ENCODE results near the gene LCA5L.
A peak's percentile ranks its signal among the peaks of the same experiment; 100 is the strongest.

The LCA5L gene

DNA sequence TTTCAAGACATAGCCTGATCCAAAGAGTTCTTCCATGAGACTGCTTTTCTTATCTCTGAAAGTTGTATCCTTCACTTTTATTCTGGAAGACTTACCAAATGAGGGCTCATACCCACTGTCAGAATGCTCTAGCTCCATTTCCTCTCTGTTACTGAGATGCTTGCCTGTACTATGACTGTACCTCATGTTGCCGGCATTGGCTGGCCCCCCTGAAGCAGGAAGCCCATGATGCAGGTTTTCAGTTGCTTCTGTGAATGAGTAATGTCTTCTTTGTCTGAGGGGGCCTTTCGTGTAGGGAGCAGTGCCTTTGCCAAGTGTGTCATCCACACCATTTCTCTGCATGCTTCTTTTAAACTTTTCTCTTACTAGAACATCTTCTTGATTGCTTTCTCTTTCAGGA is 39.5 kb downstream of the LCA5L start:
- Histone ChIP-seq H3K9me3 (ENCODE audit: insufficient read depth, low read depth, low read length) (peaks cover 4% of the 10 kb centered on the region; the same call in 1 of the 2 replicates), H3K4me3 (ENCODE audit: low read length) (no peak overlapping the region), H3K27me3 (ENCODE audit: insufficient read depth, low read length) (no peaks in the 10 kb centered on the region), H3K36me3 (ENCODE audit: insufficient read depth, low read depth, low read length) (peaks cover 15% of the 10 kb centered on the region), H3K27ac (ENCODE audit: low read length) (no peak overlapping the region), H3K9ac (ENCODE audit: low read depth, low read length) (no peak overlapping the region), H3K4me1 (ENCODE audit: insufficient read depth, low read length) (no peaks in the 10 kb centered on the region)

DNA sequence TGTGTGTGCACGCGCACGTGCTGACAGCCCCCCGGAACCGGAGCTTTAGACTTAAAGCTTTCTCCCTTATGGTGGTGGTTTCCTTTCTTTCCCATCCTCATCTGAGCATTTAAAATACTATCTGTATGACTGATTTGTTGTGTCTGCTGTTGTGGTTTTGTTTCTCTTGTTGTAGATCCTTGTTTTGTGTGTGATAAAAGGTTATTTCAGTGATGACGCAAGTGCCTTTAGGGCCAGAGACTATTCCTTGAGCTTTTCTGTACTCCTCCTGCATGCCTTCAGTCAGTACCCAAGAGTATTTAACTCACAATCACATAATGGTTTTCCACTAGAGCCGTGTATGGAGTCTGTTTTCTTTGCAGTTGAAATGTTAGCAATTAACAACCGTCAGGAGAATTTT is 45.4 kb downstream of the LCA5L start:
- no peaks in the 10 kb centered on the region for H3K4me1 ChIP-seq (ENCODE audit: insufficient read depth, low read length)
- H3K27ac ChIP-seq (ENCODE audit: low read length) = no peak overlapping the region
- H3K9ac ChIP-seq (ENCODE audit: low read depth, low read length) = no peak overlapping the region
- H3K4me3 ChIP-seq (ENCODE audit: low read length) = no peak overlapping the region
- peaks cover 15% of the 10 kb centered on the region; the same call in 1 of the 2 replicates for H3K36me3 ChIP-seq (ENCODE audit: insufficient read depth, low read depth, low read length)
- no peaks in the 10 kb centered on the region for H3K9me3 ChIP-seq (ENCODE audit: insufficient read depth, low read depth, low read length)
- no peaks in the 10 kb centered on the region for H3K27me3 ChIP-seq (ENCODE audit: insufficient read depth, low read length)

DNA sequence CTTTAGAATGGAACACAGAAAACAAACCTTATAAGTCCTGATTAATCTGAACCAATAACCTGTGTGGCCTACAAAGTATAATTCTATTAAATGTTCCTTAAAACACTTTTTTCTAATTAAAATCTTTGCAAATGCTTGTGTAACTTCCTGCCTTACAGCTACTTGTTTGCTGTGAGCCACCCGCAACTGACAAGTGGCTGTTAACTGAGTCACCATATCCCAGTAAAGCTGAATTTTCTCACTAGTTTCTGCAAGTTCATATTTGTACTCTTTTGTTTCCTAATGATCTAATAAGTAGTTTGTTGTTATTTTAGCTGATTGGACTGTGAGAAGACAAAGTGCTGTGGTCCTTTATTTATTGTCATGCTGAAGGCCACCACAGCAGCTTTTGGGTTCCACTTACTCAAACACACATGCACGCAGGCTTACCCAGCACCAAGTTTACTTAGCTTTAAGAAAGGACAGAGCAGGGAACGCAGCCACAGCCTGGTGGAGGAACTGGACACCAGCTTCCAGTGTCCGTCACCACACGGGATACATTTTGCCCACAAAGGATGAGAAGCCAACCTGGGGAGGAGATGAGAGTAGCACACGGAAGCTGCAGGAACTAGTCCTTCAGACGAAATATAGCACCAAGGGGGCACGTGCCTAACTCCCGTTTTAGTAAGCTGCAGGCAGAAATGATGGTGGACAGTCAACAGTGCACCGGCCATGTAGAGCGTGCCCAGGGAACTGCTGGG is 47.8 kb downstream of the LCA5L start:
- Histone ChIP-seq H3K9ac (ENCODE audit: low read depth, low read length) (no peak overlapping the region), H3K27me3 (ENCODE audit: insufficient read depth, low read length) (no peaks in the 10 kb centered on the region), H3K27ac (ENCODE audit: low read length) (no peak overlapping the region), H3K36me3 (ENCODE audit: insufficient read depth, low read depth, low read length) (peaks cover 31% of the 10 kb centered on the region), H3K4me3 (ENCODE audit: low read length) (no peak overlapping the region), H3K4me1 (ENCODE audit: insufficient read depth, low read length) (no peaks in the 10 kb centered on the region), H3K9me3 (ENCODE audit: insufficient read depth, low read depth, low read length) (no peaks in the 10 kb centered on the region)

DNA sequence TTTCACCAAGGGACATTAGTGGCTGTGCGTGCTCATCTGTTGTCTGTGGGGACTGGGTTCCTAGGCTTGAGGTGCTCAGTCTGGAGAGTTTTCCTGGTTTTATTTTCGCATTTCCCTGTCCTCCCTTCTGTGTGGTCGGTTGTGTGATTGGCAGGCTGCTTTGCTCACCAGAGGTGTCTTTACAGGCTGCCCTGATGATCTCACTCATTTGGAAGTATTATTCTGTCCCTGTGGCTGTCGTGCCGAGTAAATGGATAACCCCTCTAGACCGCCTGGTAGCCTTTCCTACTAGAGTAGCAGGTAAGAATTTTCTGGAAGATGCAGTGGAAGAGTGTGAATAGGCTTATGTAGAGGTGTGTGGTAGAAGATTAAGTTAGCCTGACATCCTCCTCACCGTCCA is 52.6 kb downstream of the LCA5L start:
- no peaks in the 10 kb centered on the region for H3K27me3 ChIP-seq (ENCODE audit: insufficient read depth, low read length)
- H3K36me3 ChIP-seq (ENCODE audit: insufficient read depth, low read depth, low read length) = peaks cover 46% of the 10 kb centered on the region
- no peak overlapping the region for H3K9ac ChIP-seq (ENCODE audit: low read depth, low read length)
- H3K4me3 ChIP-seq (ENCODE audit: low read length) = no peak overlapping the region
- no peaks in the 10 kb centered on the region for H3K9me3 ChIP-seq (ENCODE audit: insufficient read depth, low read depth, low read length)
- no peak overlapping the region for H3K27ac ChIP-seq (ENCODE audit: low read length)
- peaks cover 3% of the 10 kb centered on the region; the same call in 1 of the 2 replicates for H3K4me1 ChIP-seq (ENCODE audit: insufficient read depth, low read length)

DNA sequence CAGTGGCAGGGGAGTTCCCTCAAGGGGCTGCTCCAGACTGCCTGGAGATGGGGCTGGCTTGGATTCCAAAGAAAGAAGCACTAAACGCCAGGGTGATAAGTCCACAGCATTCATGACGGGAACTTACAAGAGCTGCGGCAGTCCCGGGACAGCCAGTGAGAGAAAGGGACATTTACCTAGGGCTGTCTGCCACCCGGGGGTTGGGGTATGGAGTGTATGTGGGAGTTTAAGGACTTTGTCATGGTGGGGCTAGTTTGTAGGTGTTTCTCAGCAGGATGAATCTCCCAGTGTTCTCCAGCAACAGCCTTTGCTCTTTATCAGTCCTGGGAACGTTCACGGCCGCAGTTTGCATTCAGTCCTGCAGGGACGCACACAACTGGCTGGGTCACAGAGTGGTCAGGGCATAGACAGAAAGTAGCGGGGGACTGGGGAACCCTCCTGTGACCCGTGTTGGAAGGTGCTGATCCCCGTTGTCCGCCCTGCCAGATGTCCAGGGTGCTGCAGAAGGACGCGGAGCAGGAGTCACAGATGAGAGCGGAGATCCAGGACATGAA is 55.3 kb downstream of the LCA5L start:
- no peaks in the 10 kb centered on the region for H3K27me3 ChIP-seq (ENCODE audit: insufficient read depth, low read length)
- no peaks in the 10 kb centered on the region for H3K9me3 ChIP-seq (ENCODE audit: insufficient read depth, low read depth, low read length)
- no peak overlapping the region for H3K4me3 ChIP-seq (ENCODE audit: low read length)
- H3K9ac ChIP-seq (ENCODE audit: low read depth, low read length) = no peak overlapping the region
- peaks cover 35% of the 10 kb centered on the region for H3K36me3 ChIP-seq (ENCODE audit: insufficient read depth, low read depth, low read length)
- peaks cover 3% of the 10 kb centered on the region; the same call in 1 of the 2 replicates for H3K4me1 ChIP-seq (ENCODE audit: insufficient read depth, low read length)
- H3K27ac ChIP-seq (ENCODE audit: low read length) = no peak overlapping the region

DNA sequence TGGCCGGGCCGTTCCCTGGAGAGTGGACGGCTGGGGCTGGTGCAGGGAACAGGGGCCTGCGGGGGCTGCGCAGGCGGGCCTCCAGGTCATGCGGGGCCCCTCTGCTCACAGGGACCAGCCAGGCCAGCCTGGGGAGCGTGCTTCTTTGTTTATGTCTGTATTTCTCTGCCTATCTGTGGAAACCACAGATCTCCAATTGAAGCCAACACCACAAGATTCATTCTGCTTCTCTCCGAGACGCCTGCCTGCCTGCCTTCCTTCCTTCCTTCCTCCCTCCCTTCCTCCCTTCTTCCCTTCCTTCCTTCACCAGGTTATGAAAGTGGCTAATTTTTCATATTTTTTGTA is 56.8 kb downstream of the LCA5L start:
- H3K27me3 ChIP-seq (ENCODE audit: insufficient read depth, low read length) = no peaks in the 10 kb centered on the region
- H3K9me3 ChIP-seq (ENCODE audit: insufficient read depth, low read depth, low read length) = no peaks in the 10 kb centered on the region
- peaks cover 24% of the 10 kb centered on the region for H3K36me3 ChIP-seq (ENCODE audit: insufficient read depth, low read depth, low read length)
- no peak overlapping the region for H3K4me3 ChIP-seq (ENCODE audit: low read length)
- peaks cover 3% of the 10 kb centered on the region; the same call in 1 of the 2 replicates for H3K4me1 ChIP-seq (ENCODE audit: insufficient read depth, low read length)
- no peak overlapping the region for H3K27ac ChIP-seq (ENCODE audit: low read length)
- H3K9ac ChIP-seq (ENCODE audit: low read depth, low read length) = no peak overlapping the region

DNA sequence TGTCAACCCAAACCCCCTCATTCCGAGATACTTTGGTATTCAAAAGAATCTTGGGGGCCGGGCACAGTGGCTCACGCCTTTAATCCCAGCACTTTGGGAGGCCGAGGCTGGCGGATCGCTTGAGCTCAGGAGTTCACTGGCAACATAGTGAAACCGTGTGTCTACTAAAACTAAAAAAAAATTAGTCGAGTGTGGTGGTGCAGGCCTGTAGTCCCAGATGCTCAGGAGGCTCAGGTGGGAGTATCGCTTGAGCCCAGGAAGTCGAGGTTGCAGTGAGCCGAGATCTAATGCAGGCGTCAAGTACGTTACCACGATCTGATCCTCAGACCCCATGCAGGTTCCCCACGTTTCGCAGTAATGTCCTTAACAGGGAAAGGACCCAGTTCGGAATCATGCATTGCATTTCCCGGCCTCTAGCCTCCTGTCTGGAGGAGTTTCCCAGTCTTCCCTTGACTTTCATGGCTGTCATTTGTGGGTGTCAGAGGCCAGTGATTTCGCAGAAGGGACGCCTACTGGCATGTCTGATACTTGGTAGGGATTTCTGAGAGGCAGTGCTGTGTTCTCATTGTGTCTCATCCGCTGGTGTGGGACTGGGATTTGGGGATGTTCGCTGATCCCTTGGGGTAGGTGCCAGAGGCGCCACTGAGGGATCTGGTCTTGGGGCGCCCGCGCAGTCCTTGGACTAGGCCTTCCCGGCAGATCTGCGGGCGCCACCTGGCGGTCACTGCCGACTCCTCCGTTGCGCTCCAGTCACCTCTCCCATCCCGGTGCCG is 57.4 kb downstream of the LCA5L start:
- Histone ChIP-seq H3K9me3 (ENCODE audit: insufficient read depth, low read depth, low read length) (no peaks in the 10 kb centered on the region), H3K4me1 (ENCODE audit: insufficient read depth, low read length) (peaks cover 3% of the 10 kb centered on the region; the same call in 1 of the 2 replicates), H3K36me3 (ENCODE audit: insufficient read depth, low read depth, low read length) (peaks cover 22% of the 10 kb centered on the region), H3K4me3 (ENCODE audit: low read length) (peak overlapping the region; percentile 61), H3K9ac (ENCODE audit: low read depth, low read length) (peak overlapping the region; percentile 54; the same call in 1 of the 2 replicates), H3K27ac (ENCODE audit: low read length) (peak overlapping the region; percentile 43), H3K27me3 (ENCODE audit: insufficient read depth, low read length) (no peaks in the 10 kb centered on the region)

DNA sequence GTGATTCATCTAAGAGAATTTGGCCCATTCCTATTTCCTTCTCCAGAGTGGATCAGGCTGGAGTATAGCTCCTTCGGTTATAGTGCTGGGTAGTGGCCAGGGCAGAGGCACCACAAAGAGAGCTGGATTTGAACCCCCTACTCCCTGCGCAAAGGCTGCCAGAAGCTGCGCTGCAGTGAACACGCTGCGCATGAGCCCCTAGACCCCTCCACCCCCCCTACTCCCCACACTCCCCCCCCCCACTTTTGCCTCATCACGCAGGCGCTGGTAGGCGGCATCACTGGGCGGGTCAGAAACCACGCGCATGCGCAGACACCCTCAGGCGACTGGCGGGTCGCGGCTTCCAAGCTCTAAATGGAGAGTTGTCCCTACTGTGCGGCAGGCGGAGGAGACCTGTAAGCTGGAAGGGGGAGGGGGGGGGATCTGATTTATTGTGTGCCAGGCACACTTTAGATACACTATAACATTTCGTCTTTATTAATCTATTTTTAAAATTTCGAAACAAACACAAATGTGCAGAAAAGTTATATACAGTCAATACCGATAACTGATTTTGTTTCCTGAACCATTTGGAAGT is 58.0 kb downstream of the LCA5L start:
- Histone ChIP-seq H3K4me1 (ENCODE audit: insufficient read depth, low read length) (peaks cover 3% of the 10 kb centered on the region; the same call in 1 of the 2 replicates), H3K27ac (ENCODE audit: low read length) (no peak overlapping the region), H3K9me3 (ENCODE audit: insufficient read depth, low read depth, low read length) (no peaks in the 10 kb centered on the region), H3K36me3 (ENCODE audit: insufficient read depth, low read depth, low read length) (peaks cover 15% of the 10 kb centered on the region), H3K27me3 (ENCODE audit: insufficient read depth, low read length) (no peaks in the 10 kb centered on the region), H3K9ac (ENCODE audit: low read depth, low read length) (peak overlapping the region; percentile 54; the same call in 1 of the 2 replicates), H3K4me3 (ENCODE audit: low read length) (peak overlapping the region; percentile 61)

DNA sequence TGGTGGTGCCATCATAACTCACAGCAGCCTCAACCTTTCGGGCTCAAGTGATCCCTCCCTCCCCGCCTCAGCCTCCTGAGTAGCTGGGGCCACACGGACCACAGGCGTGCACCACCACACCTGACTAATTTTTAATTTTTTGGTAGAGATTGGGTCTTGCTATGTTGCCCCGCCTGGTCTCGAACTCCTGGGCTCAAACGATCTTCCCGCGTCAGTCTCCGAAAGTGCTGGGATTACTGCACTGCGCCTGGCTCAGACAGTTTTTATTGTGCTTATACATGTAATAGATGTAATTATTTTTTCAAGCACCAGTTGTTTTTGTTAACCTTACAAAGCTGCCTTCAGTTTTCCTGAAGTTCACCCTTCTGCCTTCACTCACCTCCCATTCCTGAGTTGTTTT is 58.7 kb downstream of the LCA5L start:
- no peaks in the 10 kb centered on the region for H3K27me3 ChIP-seq (ENCODE audit: insufficient read depth, low read length)
- H3K9ac ChIP-seq (ENCODE audit: low read depth, low read length) = peak overlapping the region; percentile 19; the same call in 1 of the 2 replicates
- H3K36me3 ChIP-seq (ENCODE audit: insufficient read depth, low read depth, low read length) = peaks cover 9% of the 10 kb centered on the region
- H3K4me1 ChIP-seq (ENCODE audit: insufficient read depth, low read length) = peaks cover 3% of the 10 kb centered on the region; the same call in 1 of the 2 replicates
- H3K9me3 ChIP-seq (ENCODE audit: insufficient read depth, low read depth, low read length) = no peaks in the 10 kb centered on the region
- peak overlapping the region; percentile 56; the same call in 1 of the 2 replicates for H3K4me3 ChIP-seq (ENCODE audit: low read length)
- no peak overlapping the region for H3K27ac ChIP-seq (ENCODE audit: low read length)

DNA sequence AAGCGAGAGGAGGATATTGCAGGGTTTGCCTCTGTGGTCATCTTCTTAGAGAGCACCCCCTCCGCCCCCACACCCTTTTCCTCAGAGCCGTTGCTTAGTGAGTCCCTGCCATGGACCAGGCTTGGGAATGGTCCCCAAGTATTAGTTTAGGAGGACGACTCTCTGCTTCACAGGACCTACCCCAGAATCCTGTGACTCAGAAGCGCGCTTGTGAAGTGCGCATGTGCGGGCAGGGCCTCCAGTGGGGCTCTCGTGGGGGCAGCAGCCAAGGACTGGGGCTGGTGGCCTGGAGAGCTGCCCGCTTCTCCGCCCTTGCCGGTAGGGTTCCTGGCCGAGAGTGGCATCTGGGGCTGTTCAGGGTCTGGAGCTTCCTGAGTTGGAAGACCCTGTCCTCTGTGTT is 59.4 kb downstream of the LCA5L start:
- H3K9me3 ChIP-seq (ENCODE audit: insufficient read depth, low read depth, low read length) = no peaks in the 10 kb centered on the region
- no peaks in the 10 kb centered on the region for H3K27me3 ChIP-seq (ENCODE audit: insufficient read depth, low read length)
- H3K9ac ChIP-seq (ENCODE audit: low read depth, low read length) = no peak overlapping the region
- H3K27ac ChIP-seq (ENCODE audit: low read length) = no peak overlapping the region
- H3K4me3 ChIP-seq (ENCODE audit: low read length) = no peak overlapping the region
- peaks cover 3% of the 10 kb centered on the region; the same call in 1 of the 2 replicates for H3K4me1 ChIP-seq (ENCODE audit: insufficient read depth, low read length)
- peaks cover 4% of the 10 kb centered on the region; the same call in 1 of the 2 replicates for H3K36me3 ChIP-seq (ENCODE audit: insufficient read depth, low read depth, low read length)

DNA sequence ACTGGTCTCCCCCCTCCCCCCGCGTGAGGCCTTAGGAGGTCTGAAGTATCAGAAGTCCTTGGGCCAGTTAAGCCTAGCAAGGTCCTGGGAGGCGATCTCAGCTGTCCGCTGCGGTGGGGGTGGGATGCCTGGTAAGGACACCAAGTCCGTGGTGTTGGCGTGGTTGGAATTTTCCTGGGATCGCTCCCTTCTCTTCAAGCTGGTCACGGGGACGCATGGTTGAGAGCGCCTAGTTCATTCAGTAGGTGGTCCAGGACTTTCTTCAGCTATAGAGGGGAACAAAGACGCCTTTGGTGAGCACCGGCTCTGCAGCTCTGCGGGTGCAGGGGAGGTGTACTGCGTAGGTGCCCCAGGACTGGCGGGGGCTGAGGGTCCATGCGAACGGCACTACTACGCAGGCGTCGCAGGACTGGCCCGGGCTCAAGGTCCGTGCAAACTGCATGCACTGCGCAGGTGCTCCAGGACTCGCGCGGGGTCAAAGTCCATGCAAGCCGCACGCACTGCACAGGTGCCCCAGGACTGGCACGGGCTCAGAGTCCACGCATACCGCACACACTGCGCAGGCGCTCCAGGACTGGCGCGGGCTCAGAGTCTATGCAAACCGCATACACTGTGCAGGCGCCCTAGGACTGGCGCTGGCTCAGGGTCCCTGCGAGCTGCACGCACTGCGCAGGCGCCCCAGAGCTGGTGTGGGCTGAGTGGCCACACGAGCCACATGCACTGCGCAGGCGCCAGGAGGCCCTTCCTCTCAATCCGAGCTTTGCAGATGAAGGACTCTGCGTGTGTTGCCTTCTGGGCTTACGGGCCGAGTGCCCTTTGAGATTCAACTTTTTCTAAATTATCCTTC is 60.1 kb downstream of the LCA5L start:
- H3K9ac ChIP-seq (ENCODE audit: low read depth, low read length) = no peak overlapping the region

More for the DNA sequence above, 60.1 kb downstream of the LCA5L start:
- Histone ChIP-seq H3K27ac (ENCODE audit: low read length) (no peak overlapping the region), H3K9me3 (ENCODE audit: insufficient read depth, low read depth, low read length) (no peaks in the 10 kb centered on the region), H3K36me3 (ENCODE audit: insufficient read depth, low read depth, low read length) (no peaks in the 10 kb centered on the region), H3K4me1 (ENCODE audit: insufficient read depth, low read length) (peaks cover 3% of the 10 kb centered on the region; the same call in 1 of the 2 replicates), H3K27me3 (ENCODE audit: insufficient read depth, low read length) (no peaks in the 10 kb centered on the region), H3K4me3 (ENCODE audit: low read length) (no peak overlapping the region)

Data from iPS-20b (cell line).